Vagina (tissue), 2 donors: ENCODE results near the gene SHLD1.

Source experiments
- POLR2A ChIP-seq, 2 donors: fragments of 450-650 bp; IDR thresholded peaks; one replicate each; pipeline ENCODE4 v1.6.1; 2017; ENCODE audit warnings: antibody characterized with exemption in 2 of 2, mild to moderate bottlenecking in 2 of 2, moderate library complexity in 2 of 2
- POLR2AphosphoS5 ChIP-seq, 2 donors: sonication (generic); formaldehyde crosslinking; IDR thresholded peaks; one replicate each; pipeline ENCODE4 v1.9.0; 2017; ENCODE audit warnings: antibody characterized with exemption in 2 of 2, mild to moderate bottlenecking in 2 of 2, low read depth in 1 of 2; ENCODE audit not compliant: insufficient read depth in 1 of 2
- TF ChIP-seq, protein P1 (sequence below), 3 experiments: fragments of 450-650 bp in 2 of 3; fragments of 200-600 bp in 1 of 3; sonication (generic) in 1 of 3; IDR thresholded peaks; one replicate each; pipeline ENCODE4 v1.5.1; 2017 to 2019; ENCODE audit warnings: antibody characterized with exemption in 3 of 3, mild to moderate bottlenecking in 2 of 3, moderate library complexity in 2 of 3

DNA sequence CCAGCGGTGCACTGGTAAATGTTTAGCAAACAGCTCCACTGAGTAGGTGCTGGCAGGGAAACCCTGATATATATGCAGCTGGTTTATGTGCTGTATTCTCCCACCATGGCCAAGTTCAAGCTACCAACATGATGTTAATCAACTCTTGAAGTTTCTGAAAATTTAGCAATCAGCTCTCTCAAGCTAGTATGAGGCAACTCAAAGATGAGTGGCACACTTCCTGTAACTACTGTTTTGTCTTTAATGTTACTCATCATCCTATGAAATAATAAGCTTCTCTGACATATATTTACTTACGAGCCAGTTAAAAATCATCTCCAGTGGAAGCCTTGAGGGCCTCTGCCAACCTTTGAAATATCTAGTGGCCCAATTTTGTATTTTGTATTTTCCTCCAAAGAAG, 145.4 kb downstream of the SHLD1 start:
- TF ChIP-seq POLR2A (IDR thresholded peaks at IDR 0.05) (no peak), POLR2AphosphoS5 (IDR thresholded peaks at IDR 0.05; ENCODE audit: insufficient read depth in 1 of 2, low read depth in 1 of 2) (no peak)
- TF ChIP-seq, protein P1, sequence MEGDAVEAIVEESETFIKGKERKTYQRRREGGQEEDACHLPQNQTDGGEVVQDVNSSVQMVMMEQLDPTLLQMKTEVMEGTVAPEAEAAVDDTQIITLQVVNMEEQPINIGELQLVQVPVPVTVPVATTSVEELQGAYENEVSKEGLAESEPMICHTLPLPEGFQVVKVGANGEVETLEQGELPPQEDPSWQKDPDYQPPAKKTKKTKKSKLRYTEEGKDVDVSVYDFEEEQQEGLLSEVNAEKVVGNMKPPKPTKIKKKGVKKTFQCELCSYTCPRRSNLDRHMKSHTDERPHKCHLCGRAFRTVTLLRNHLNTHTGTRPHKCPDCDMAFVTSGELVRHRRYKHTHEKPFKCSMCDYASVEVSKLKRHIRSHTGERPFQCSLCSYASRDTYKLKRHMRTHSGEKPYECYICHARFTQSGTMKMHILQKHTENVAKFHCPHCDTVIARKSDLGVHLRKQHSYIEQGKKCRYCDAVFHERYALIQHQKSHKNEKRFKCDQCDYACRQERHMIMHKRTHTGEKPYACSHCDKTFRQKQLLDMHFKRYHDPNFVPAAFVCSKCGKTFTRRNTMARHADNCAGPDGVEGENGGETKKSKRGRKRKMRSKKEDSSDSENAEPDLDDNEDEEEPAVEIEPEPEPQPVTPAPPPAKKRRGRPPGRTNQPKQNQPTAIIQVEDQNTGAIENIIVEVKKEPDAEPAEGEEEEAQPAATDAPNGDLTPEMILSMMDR (IDR thresholded peaks at IDR 0.05): no peak
